Type B pancreatic cell (in vitro differentiated cells): ENCODE measurements around the gene ELOA. TPM values are rescaled to one million over a fixed set of nuclear protein-coding genes. Genes with fewer than 3 reads are reported as not detected.

ENCODE experiments used
- DNase-seq: peaks from one replicate; pipeline ENCODE4 v3.0.0; 2021; ENCODE audit warnings: mixed read lengths; ENCODE audit not compliant: unreplicated experiment; ENCODE audit errors: extremely low spot score
- H3K27ac Mint-ChIP-seq: 2 replicates; pipeline ENCODE4 v1.8.0; 2021; ENCODE audit warnings: mild to moderate bottlenecking, mixed read lengths
- H3K27me3 Mint-ChIP-seq: 2 replicates; pipeline ENCODE4 v1.8.0; 2021; ENCODE audit warnings: mixed read lengths
- H3K36me3 Mint-ChIP-seq: 2 replicates; pipeline ENCODE4 v1.8.0; 2021; ENCODE audit warnings: mixed read lengths
- H3K4me1 Mint-ChIP-seq: one replicate; pipeline ENCODE4 v1.8.0; 2021; ENCODE audit warnings: mixed read lengths; ENCODE audit not compliant: unreplicated experiment
- H3K4me3 Mint-ChIP-seq: 2 replicates; pipeline ENCODE4 v1.8.0; 2021; ENCODE audit warnings: mild to moderate bottlenecking, mixed read lengths
- H3K9me3 Mint-ChIP-seq: 2 replicates; pipeline ENCODE4 v1.8.0; 2021; ENCODE audit warnings: mixed read lengths
- CTCF ChIP-seq: fragments of 200-600 bp; sonication (generic); conservative IDR thresholded peaks from 2 replicates; pipeline ENCODE4 v1.5.0; 2021; ENCODE audit warnings: antibody characterized with exemption, mild to moderate bottlenecking
- total RNA-seq: library from RNA; stranded (reverse); gene quantifications from 2 replicates; pipeline ENCODE4 v1.2.1, GENCODE V29; 2021; ENCODE audit warnings: low replicate concordance

ELOA gene
- total RNA-seq, 1 donor from 2014 or later, result 44.3 TPM

DNA sequence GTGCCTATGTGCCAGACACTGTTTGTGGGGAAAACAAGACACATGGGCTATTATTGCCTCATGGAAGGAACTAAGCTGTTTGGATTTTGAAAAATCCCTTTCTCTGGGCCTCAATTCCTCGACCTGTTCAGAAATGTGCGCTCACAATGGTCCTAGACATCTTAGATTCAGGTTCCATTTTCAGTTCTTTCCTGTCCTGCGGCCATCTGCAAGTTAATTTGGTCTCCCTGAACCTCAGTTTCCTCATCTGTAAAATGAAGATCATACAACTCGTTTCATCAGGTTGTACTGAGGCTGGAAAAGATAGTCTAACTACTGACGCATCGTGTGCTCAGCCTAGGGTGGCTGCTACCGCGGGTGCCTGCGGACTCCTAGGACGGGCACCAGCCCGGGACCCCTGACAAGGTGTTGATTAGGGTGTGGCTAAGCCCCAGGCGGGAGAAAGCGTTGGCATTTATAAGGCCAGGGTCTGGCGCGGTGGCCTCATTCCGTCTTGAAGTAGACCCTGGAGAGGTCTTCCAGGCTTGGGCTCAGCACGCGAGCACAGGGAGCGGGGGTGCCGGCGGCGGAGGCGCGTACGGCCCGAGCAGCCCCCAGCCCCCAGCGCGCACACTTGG, 493 bp upstream of the ELOA start:
- peak overlapping the region; percentile 88 for H3K27ac Mint-ChIP-seq
- DNase-seq, result no peak
- no peaks in the 10 kb centered on the region for H3K27me3 Mint-ChIP-seq
- no peaks in the 10 kb centered on the region for H3K9me3 Mint-ChIP-seq
- peaks cover 13% of the 10 kb centered on the region for H3K36me3 Mint-ChIP-seq
- H3K4me1 Mint-ChIP-seq, result peaks cover 26% of the 10 kb centered on the region
- H3K4me3 Mint-ChIP-seq, result peak overlapping the region; percentile 91
- no peak for TF ChIP-seq CTCF

DNA sequence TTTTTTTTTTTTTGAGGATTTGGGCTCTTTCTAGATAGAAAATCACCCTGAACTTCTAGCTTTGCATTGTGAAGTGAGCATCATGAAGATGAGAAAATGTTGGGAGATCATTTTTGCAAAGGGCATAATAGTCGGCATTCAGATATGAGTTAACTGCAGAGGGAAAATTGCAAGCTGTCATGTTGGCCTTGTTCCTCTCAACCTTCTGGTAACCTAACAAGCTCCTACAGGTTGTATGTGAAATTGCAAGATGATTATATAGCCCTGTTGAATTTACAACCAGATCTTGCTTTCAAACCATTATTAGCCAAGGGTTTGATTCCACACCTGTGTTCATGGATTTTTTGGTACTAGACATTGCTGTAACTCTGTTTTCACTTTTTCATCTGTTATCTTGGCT, 2.2 kb downstream of the ELOA start:
- no peaks in the 10 kb centered on the region for H3K27me3 Mint-ChIP-seq
- peaks cover 32% of the 10 kb centered on the region for H3K4me1 Mint-ChIP-seq
- DNase-seq, result no peak
- peaks cover 13% of the 10 kb centered on the region for H3K36me3 Mint-ChIP-seq
- peak overlapping the region; percentile 92 for H3K4me3 Mint-ChIP-seq
- no peaks in the 10 kb centered on the region for H3K9me3 Mint-ChIP-seq
- TF ChIP-seq CTCF, result peak; percentile 65
- peak overlapping the region; percentile 89 for H3K27ac Mint-ChIP-seq

DNA sequence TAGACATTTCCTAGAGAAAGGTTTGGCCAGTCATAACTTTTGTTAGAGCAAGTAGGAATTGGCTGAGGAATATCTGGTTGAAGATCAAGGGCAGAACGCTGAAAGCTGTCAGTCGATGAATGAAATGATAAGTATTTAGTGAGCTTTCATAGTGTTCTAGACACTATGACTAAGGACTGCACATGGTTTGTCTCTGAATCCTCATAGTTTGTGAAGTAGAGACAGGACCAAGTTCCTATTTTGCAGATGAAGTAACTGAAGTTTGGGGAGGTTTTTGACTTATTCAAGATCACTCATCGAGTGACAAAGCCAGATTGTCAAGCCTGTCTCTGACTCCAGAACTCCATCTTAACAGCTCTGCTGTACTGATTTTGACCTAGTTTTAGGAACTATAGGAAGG, 4.7 kb downstream of the ELOA start:
- TF ChIP-seq CTCF, result no peak
- H3K27me3 Mint-ChIP-seq, result no peaks in the 10 kb centered on the region
- DNase-seq, result no peak
- H3K36me3 Mint-ChIP-seq, result peaks cover 19% of the 10 kb centered on the region
- no peak overlapping the region for H3K27ac Mint-ChIP-seq
- H3K9me3 Mint-ChIP-seq, result no peaks in the 10 kb centered on the region
- peaks cover 32% of the 10 kb centered on the region for H3K4me1 Mint-ChIP-seq
- H3K4me3 Mint-ChIP-seq, result no peak overlapping the region

DNA sequence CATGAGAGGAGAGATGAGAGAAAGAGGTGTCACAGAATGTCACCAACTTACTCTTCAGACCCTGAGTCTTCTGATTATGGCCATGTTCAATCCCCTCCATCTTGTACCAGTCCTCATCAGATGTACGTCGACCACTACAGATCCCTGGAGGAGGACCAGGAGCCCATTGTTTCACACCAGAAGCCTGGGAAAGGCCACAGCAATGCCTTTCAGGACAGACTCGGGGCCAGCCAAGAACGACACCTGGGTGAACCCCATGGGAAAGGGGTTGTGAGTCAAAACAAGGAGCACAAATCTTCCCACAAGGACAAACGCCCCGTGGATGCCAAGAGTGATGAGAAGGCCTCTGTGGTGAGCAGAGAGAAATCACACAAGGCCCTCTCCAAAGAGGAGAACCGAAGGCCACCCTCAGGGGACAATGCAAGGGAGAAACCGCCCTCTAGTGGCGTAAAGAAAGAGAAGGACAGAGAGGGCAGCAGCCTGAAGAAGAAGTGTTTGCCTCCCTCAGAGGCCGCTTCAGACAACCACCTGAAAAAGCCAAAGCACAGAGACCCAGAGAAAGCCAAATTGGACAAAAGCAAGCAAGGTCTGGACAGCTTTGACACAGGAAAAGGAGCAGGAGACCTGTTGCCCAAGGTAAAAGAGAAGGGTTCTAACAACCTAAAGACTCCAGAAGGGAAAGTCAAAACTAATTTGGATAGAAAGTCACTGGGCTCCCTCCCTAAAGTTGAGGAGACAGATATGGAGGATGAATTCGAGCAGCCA, 8.0 kb downstream of the ELOA start:
- Mint-ChIP-seq H3K4me1 (peaks cover 18% of the 10 kb centered on the region), H3K27me3 (no peaks in the 10 kb centered on the region), H3K9me3 (no peaks in the 10 kb centered on the region), H3K27ac (peak overlapping the region; percentile 40), H3K36me3 (peaks cover 26% of the 10 kb centered on the region), H3K4me3 (no peak overlapping the region)
- peak; percentile 76 for TF ChIP-seq CTCF
- DNase-seq, result no peak

- H3K27me3 Mint-ChIP-seq, result no peaks in the 10 kb centered on the region
- no peak overlapping the region for H3K4me3 Mint-ChIP-seq
- H3K4me1 Mint-ChIP-seq, result peaks cover 14% of the 10 kb centered on the region
- no peaks in the 10 kb centered on the region for H3K9me3 Mint-ChIP-seq
- peaks cover 23% of the 10 kb centered on the region for H3K36me3 Mint-ChIP-seq
- no peak for TF ChIP-seq CTCF
- peak overlapping the region; percentile 40 for H3K27ac Mint-ChIP-seq
- no peak for DNase-seq
Observed at GRCh38 chr1:23751815-23752200, 8.5 kb downstream of the ELOA start.
